ENCODE results near the gene SLC9A1.

SLC9A1 gene

DNA sequence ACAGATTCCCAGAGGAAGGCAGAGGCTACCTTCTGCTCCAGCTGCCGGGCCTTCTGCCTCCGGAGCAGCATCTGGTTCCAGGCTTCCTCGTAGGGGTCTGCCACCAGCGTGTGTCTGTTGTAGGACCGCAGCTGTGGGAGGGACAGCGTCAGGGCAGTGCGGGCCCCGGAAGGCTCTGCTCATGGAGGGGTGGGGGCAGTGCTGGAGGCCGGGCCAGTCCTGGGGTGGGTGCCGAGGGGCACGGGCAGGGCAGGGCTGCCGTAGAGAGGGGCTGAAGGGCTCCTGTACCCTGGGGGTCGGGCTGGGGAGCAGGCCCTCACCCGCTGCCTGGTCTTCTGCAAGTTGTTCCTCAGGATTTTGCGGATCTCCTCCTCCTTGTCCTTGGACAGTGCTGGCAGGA is 53.2 kb downstream of the SLC9A1 start:
- DNase-seq, result no peak

DNA sequence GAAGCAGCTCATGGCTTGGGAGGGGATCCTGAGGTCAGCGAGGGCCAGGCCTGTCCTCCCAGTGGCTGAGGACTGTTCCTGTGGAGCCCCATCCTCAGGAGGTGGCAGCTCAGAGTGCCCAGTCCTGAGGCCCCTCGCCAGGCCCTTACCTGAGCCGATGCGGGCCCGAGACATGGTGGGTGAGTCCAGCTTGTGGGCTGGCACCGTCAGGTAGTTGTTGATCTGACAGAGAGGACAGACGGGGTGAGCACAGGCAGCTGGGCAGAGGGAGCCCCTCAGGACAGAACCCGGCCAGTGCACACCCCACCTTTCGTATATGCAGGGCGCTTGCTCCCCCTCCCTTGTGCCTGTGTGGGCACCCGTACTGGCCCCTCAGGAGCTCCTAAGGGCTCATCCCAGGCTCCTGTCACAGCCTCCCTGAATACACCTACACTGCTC is 53.9 kb downstream of the SLC9A1 start:
- DNase-seq, result no peak

DNA sequence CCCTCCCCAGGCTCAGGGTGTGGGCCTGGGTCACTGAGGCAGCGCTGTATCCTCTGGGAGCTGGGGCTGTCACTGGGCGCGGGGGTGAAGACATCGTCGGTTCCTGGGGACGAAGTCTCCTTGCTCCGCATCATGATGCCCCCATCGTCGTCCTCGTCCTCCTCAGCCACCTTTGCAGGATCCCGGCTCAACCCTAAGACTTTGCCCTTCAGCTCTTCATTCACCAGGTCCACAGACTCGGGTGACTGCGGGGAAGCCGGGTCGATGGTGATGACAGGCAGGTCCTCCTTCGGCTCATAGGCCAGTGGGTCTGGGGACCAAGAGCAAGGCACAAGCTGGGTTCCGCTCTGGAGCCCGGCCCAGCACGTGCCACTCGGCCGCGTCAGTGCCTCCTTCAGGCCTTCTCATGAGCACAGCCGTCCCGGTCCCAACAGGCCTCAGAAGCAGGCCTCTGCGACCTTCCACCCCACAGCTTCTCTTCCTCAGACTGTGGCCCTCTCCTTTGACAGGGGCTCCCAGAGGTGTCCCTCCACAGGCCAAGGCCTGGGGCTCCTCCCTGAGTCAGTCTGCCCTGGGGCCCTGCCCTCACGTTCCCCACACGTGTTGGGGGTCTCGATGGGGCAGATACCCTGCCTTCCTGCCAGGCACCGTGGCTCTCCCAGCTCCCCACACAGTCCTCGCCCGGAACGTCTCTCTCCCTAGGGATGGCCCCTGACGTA is 54.4 kb downstream of the SLC9A1 start:
- no peak for DNase-seq

DNA sequence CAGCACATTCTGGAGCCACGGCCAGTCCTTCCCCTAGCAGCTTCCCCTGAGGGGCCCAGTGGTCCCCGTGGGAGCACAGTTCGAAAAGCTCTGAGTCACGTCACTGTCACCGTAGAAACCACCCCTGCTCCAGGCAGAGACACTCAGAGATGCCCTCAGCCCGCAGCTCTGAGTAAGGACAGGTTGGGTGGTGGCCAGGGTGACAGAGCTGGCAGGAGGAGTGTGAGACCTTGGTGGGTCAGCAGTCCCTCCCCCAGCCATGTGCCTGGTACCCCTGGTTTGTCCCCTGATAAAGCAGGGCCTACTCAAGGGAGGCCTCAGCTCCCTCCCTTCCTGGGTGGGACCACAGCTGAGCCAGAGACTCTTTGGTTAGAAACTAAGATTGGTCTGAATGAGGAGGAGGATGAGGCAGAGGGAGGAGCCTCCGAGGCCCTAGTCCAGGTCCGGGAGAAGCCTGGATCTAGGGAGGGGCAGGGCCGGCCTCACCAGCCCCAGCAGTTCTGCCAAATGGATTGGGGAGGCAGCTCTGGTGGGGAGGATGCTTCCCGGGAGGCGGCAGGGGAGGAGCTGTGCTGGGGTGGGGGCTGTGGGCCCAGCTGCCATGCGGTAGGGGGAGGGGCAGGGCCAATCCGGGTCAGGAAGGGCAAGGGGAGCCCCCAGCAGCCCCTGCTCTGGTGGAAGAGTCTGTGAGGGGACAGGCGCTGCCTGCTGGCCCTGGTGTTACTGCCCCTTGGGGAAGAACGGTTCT is 55.2 kb downstream of the SLC9A1 start:
- peak; percentile 77 for DNase-seq

DNA sequence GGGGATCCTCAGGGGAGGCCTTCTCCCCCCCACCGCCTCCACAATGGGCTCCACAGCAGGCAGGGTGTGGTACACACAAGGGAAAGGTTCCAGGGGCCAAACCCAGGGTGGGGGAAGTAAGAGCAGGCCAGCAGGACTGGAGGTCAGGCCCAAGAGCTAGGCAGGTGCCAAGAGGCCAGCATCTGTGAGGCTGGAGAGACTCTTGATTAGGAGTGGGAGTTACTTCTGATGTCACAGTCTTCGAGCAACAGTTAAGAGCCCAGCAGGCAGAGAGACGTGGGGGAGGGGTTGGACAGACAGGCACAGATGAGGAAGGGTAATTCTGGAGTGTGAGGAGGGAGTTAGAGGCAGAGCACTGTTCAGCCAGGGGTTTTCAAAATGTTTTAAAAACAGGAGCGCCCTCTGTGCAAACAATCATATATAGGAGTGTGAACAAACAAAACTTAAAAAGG is 55.8 kb downstream of the SLC9A1 start:
- no peak for DNase-seq

DNA sequence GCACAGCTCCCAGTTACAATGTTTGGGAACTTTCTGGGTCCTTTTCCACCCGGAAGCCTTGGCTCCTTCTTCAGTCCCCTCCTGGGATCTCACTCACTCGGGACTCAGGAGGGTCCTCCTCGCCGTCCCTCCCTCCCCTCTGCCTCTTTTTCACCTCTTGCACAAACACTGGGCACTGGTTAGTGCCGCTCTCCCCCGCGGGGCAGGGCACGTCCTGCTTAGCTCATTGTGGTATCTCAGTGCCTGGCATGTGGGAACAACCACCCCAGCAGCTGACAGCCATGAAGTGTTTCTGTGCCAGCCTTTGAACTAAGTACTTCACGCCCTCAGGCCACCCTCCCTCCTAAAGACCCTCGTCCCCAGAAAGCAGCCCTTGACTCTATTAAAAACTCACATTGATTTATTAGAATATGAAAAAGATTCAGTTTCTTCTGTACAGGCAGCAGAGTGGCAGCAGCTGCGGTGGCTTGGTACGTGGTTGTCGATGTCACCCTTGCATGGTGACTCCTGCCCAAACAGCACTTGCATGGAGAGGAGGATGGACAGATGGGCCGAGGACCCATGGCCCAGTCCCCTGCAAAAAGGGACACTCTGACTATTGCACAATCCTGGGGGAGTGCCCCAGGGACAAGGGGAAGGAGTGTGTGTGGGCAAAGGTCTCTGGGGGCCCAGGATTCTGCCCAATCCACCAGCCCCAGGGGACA is 56.3 kb downstream of the SLC9A1 start:
- no peak for DNase-seq

DNA sequence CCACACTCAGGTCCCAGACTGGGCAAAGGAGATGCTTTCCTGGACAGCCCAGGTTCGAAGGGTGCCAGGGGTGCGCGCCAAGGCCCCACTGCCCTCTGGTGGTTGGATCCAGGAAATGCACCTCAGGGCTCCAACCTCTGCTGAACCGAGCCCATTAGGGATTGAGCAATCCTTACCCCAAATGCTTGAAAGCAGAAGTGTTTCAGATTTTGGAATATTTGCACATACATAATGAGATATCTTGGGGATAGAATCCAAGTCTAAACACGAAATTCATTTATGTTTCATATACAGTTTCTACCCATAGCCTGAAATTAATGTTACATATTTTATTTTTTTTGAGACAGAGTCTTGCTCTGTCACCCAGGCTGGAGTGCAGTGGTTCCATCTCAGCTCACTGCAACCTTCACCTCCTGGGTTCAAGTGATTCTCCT is 57.4 kb downstream of the SLC9A1 start:
- DNase-seq, result peak; percentile 86

DNA sequence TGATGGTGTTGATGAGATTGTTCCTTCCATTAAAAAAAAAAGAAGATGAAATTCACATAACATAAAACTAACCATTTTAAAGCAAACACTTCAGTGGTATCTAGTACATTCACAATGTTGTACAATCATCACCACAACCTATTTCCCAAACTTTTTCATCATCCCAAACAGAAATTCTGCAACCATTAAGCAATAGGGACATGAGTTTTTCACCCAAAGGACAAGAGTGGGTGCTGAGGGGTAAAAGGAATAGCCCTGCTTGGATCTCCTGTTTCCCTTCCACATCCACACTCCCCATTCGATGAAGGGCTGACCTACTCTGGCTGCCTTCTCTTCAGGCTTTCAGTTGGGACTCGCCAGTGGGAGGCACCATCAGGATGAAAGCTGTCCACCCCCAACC is 59.3 kb downstream of the SLC9A1 start:
- DNase-seq, result no peak

DNA sequence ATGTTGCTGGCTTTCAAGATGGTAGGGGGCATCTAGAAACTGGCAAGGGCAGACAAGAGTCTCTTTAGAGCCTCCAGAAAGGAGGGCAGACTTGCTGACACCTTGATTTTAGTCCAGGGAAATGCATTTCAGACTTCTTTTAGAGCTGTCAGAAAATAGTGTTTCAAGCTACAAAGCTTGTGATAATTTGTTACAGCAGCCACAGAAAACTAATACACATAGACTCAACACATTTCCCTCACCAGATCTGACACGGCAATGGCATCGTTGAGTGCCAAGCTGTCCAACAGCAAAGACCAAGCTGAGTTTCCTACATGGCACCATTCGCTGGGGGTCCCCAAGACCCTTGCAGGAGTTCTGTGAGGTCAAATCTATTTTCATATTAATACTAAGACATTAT is 62.0 kb downstream of the SLC9A1 start:
- DNase-seq, result no peak

DNA sequence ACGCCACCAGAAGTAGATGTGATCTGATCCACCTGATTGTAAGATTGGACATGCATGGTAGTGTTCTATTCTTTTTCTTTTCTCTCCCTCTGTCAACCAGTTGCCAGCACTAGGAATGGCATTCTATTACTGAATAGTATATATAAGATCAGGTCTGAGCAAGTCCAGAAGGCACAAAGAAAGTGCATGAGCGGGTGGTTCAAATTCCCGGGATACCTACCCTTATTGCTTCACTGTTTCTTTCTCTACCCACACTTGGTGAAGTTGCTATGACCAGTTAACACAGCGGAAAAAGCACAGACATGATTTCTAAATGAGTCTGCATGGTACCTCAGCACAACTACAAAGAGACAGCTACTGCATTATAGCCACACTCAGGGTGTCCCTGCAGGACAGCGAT is 64.0 kb downstream of the SLC9A1 start:
- no peak for DNase-seq

DNA sequence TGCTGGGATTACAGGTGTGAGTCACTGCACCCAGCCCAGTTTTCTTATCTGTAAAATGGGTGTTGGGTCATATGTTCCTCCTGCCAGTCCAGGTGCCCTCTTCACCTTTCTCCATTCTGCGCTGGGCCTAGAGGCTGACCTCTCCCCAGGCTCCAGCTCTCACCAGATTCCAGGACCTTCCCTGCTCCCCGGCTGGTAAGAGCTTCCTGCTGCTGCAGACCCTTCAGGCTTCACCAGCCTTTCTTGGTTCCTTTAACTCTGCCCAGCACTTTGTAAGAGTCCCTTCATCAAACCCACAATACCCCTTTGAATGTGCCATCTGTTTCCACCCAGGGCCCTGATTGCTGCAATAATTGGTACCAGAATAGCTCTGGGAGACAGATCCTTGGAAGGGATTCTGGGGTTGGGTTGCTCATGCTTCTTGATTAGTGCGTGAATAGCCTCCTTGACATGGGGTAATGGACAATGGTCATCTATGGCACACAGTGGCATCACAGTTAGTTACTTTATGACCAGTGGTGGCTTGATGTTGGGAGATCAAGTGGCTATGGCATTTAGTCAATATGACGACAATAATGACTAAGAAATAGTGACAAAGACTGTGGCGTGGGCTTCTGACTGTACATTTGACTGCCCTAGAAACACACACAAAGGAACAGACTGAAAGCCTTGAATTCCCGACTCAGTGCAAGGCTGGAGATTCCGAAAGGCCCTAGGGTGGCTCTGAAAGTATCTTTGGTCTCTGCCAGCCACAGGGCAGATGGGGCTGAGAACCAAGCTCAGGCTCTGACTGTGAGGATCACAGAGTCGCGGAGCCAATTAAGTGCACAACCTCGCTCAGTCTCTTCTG is 67.3 kb downstream of the SLC9A1 start:
- DNase-seq, result no peak

DNA sequence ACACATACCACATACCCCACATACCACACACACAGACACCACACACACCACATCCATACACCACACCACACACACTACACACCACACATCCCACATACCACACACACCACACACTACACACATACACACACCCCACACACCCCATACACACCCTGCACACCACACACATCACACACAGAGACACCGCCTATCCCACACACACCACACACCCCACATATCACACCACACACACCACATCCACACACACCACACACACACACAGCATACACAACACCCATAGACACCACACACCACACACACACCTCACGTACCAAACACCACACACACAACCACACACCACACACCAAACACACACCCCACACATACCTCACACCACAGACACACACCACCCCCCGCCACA is 68.3 kb downstream of the SLC9A1 start:
- DNase-seq, result no peak

DNA sequence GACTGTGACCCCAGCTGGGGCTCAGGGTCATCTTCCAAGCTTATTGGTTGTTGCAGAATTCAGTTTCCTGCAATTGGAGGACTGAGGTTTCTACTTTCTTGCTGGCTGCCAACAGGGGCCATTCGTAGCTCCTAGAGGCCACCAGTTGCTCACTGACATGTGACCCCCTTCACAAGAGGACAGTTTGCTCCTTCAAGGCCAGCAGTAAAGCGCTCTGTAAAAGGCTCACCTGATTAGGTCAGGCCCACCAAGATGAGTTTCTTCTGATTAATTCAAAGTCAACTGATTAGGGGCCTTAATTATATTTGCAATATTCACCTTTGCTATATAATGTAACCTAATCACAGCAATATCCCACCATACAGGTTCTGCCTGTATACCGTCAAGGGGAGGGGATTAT is 68.9 kb downstream of the SLC9A1 start:
- DNase-seq, result no peak

DNA sequence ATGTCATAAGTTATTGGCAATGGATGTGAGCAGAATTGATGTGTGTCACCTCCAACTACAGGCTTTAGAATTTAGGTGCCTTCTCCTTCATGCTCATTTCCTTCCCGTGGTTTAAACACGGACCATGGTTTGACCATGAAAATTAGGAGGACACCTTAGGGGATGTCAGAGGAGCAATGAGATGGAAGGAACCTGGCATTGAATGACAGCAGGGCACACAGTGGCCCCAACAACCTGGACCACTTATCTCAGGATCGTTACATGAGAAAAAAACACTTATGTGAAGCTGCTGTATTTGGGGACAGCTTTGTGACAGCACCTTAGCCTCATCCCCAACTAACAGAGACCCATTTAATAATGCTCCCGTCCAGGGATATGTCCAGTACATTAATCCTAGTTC is 70.8 kb downstream of the SLC9A1 start:
- no peak for DNase-seq

DNA sequence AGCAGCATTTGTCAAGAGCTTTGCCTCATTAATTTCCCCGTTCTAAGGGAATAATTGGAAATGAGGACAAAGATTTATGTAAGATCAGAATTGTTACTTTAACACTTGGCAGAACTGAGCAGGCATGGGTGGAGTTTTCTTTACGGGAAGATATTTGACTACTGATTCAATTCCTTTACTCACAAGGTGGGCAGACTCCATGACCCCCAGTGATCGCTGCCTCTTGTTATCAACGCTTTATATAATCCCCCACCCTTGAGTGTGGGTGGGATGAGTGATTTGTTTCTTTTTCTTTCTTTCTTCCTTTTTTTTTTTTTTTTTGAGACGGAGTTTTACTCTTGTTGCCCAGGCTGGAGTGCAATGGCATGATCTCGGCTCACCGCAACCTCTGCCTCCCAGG is 77.0 kb downstream of the SLC9A1 start:
- no peak for DNase-seq

DNA sequence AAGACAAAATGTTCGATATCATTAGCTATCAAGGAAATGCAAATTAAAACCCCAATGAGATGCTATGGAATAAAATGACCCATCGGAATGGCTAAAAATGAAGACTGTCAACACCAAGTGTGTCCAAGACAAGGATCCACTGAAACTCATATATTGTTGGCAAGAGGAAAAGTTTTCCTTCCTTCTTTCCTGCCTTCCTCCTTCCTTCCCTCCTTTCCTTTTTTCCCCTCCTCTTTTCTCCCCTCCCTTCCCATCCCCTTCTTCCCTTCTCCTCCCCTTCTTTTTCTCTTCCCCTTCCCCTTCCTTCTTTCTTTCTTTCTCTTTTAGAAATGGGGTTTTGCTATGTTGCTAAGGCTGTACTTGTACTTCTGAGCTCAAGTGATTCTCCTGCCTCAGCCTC is 78.1 kb downstream of the SLC9A1 start:
- DNase-seq, result no peak

DNA sequence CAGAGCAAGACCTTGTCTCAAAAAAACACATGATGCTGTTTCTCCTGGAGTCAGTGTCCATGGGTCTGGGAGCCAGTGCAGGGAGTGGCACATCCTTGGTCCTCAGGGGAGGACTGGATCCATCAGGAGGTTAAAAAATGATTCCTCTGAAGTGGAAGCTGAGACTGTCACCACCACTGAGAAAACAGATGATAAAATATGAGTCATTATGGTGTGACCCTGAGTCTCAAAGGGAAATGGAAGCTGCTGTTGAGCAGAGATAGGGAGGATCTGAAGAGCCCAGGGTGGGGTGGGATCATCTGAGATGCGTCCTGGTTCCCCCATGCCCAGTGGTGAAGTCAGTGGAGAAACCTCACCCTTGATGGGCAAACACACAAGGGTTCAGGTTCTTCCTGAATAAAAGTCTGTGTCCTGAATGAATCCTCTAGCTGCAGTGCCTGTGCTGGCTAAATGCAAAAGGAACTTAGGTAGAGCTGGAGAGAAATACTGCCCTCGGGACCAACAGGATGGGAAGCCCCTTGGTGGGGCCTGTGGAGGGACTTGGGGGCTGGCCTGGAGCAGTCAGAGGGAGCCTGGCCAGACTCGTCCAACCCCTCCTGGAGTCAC is 80.6 kb downstream of the SLC9A1 start:
- DNase-seq, result no peak

DNA sequence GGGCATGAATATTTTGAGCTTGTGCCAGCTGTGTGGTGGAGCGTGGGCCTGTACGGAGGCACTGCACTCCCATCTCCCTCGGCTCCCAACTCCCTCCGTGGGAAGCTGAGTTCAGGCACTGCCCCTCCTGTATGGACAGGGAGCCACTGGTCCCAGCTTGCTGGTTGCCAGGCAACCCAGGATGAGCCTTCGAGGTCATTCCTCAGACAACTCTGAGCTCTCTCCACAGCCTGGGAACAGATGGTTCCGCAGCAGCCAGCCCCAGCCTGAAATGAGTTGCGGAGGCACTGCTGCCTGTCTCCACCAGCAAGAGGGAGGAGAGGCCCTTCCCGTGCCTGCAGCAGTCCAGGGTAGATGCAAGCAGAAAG is 83.9 kb downstream of the SLC9A1 start:
- DNase-seq, result no peak

DNA sequence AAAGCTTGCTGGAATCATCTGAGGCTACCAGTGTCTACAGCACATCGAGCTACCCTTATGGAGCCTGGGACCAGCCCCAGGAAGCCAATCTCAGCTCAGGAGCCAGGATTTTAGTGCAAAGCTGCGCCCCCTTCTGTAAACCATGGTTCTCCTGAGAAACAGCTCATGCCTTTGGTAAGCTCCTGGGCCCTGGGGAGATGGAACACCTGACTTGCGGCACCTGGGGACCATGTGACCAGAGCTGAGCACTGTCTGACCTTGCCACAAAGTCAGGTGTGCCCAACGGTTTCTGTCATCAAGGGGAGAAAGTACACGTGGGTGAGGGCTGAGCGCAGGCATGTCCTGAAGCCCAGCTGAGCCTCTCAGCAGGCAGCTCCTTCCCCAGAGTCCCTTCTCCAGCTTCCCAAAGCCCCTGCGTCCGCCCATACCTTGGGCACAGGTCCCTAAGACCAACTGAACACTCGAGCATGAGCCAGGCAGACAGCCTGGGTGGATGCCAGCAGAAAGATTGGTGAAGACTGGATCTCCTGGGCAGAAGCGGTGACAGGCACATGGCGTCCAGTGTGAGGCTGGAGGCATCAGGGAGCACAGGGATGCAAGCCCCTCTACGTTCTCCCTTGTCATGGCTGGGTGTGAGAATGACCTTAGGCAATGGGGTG is 84.4 kb downstream of the SLC9A1 start:
- no peak for DNase-seq

DNA sequence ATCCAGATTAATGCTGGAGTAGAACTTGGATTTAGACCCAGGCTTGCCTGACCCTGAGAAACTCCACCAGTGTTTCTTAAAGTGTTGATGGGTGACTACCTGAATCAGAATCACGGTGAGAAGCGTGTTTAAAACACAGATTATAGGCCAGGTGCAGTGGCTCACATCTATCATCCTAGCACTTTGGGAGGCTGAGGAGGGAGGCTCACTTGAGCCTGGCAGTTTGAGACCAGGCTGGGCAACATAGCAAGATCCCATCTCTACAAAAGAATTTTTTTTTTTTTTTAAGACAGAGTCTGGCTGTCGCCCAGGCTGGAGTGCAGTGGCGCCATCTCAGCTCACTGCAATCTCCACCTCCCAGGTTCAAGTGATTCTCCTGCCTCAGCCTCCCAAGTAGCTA is 86.0 kb downstream of the SLC9A1 start:
- no peak for DNase-seq

DNA sequence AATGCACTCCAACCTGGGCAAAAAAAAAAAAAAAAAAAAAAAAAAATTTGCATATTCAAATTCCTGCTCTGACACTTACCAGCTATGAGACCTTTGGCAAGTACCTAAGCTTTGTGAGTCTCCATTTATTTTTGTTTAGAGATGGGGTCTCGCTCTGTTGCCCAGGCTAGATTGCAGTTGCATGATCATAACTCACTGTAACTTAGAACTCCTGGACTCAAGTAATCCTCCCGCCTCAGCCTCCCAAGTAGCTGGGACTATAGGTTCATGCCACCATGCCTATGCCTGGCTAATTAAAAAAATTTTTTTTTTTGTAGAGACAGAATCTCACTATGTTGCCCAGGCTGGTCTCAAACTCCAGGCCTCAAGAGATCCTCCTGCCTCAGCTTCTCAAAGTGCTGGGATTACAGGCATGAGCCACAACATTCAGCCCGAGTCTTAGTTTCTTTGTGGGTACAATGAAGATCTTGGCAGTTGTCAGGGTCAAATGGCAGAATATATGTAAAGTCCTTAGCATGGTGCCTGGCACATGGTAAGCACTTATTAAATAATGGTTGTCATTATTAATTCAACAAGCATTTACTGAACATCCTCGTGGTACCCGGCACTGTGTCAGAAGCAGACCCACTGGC is 88.8 kb downstream of the SLC9A1 start:
- no peak for DNase-seq

DNA sequence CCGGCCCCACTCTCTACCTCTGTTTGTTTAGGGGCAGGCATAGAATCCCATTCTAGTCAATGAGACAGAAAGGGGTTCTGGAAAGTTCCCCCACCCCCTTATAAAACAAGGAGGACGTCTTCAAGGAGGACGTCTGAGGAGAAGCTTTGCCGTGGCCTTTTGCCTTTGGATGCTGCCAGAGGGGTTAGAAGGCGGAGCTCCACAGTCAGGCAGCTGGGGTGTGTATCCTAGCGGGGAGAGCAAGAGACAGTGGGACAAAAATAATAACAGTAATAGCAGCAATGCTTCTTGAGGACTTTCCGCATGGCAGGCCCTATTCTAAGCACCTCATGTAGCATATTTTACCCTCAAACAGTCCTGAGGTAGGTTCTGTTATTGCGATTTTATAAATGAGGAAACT is 94.0 kb downstream of the SLC9A1 start:
- DNase-seq, result no peak
